Measurements from ENCODE around the gene NAV2.

The NAV2 gene

GRCh38 chr11:19978668-19979518, 266.3 kb downstream of the NAV2 start:
- Histone ChIP-seq H3K9me3 (no peaks in the 10 kb centered on the region), H3K27ac (no peak overlapping the region), H3K4me3 (ENCODE audit: low read depth in 1 of 2, low read length in 1 of 2) (no peak overlapping the region), H3K27me3 (no peaks in the 10 kb centered on the region), H3K36me3 (peaks cover 18% of the 10 kb centered on the region), H3K4me1 (ENCODE audit: control insufficient read depth in 1 of 2, insufficient read depth in 1 of 2, low read depth in 1 of 2, low read length in 1 of 2) (no peaks in the 10 kb centered on the region)
- TF ChIP-seq CTCF (IDR thresholded peaks at IDR 0.05): no peak

GRCh38 chr11:19979519-19979845, 266.8 kb downstream of the NAV2 start:
- no peak for TF ChIP-seq CTCF (IDR thresholded peaks at IDR 0.05)

GRCh38 chr11:19980388-19980787, 267.8 kb downstream of the NAV2 start:
- Histone ChIP-seq H3K36me3 (peaks cover 32% of the 10 kb centered on the region), H3K27me3 (no peaks in the 10 kb centered on the region), H3K4me3 (ENCODE audit: low read depth in 1 of 2, low read length in 1 of 2) (no peak overlapping the region), H3K9me3 (no peaks in the 10 kb centered on the region), H3K4me1 (ENCODE audit: control insufficient read depth in 1 of 2, insufficient read depth in 1 of 2, low read depth in 1 of 2, low read length in 1 of 2) (no peaks in the 10 kb centered on the region), H3K27ac (no peak overlapping the region)
- no peak for TF ChIP-seq CTCF (IDR thresholded peaks at IDR 0.05)

More at GRCh38 chr11:19979519-19979845, 266.8 kb downstream of the NAV2 start:
- Histone ChIP-seq H3K27ac (no peak overlapping the region), H3K4me3 (ENCODE audit: low read depth in 1 of 2, low read length in 1 of 2) (no peak overlapping the region), H3K9me3 (no peaks in the 10 kb centered on the region), H3K4me1 (ENCODE audit: control insufficient read depth in 1 of 2, insufficient read depth in 1 of 2, low read depth in 1 of 2, low read length in 1 of 2) (no peaks in the 10 kb centered on the region), H3K36me3 (peaks cover 24% of the 10 kb centered on the region), H3K27me3 (no peaks in the 10 kb centered on the region)

GRCh38 chr11:19980957-19981669, 268.5 kb downstream of the NAV2 start:
- Histone ChIP-seq H3K4me3 (ENCODE audit: low read depth in 1 of 2, low read length in 1 of 2) (no peak overlapping the region), H3K27me3 (no peaks in the 10 kb centered on the region), H3K27ac (no peak overlapping the region), H3K36me3 (peaks cover 38% of the 10 kb centered on the region), H3K4me1 (ENCODE audit: control insufficient read depth in 1 of 2, insufficient read depth in 1 of 2, low read depth in 1 of 2, low read length in 1 of 2) (no peaks in the 10 kb centered on the region), H3K9me3 (no peaks in the 10 kb centered on the region)
- TF ChIP-seq CTCF (IDR thresholded peaks at IDR 0.05): no peak

- TF ChIP-seq CTCF (IDR thresholded peaks at IDR 0.05): no peak
Observed at GRCh38 chr11:19982774-19983495, 270.3 kb downstream of the NAV2 start.

More at GRCh38 chr11:19982774-19983495, 270.3 kb downstream of the NAV2 start:
- Histone ChIP-seq H3K9me3 (no peaks in the 10 kb centered on the region), H3K36me3 (peaks cover 39% of the 10 kb centered on the region), H3K4me1 (ENCODE audit: control insufficient read depth in 1 of 2, insufficient read depth in 1 of 2, low read depth in 1 of 2, low read length in 1 of 2) (no peaks in the 10 kb centered on the region), H3K4me3 (ENCODE audit: low read depth in 1 of 2, low read length in 1 of 2) (no peak overlapping the region), H3K27ac (no peak overlapping the region), H3K27me3 (no peaks in the 10 kb centered on the region)

Measured in neutrophil (primary cell).